Measurements from ENCODE around the gene OR8S1.
"Not testable (repeated sequence)": the region's sequence is repeated elsewhere in the genome, so short reads cannot be mapped to it uniquely, and the experiment has no call there.

OR8S1 gene

GRCh38 chr12:48525332-48525731 lies at the start of gene OR8S1:
TSS of gene OR8S1 (plus strand) at chr12:48525632. CDS start at chr12:48525632, 0 bp downstream.
- no peak for DNase-seq

- DNase-seq = no peak
Measured at GRCh38 chr12:48482198-48482597, 43.2 kb upstream of the OR8S1 start, which contains the start of gene C12orf54. TSS of gene C12orf54 (plus strand) at chr12:48482498. CDS start at chr12:48483297, 799 bp downstream.

GRCh38 chr12:48482930-48483329 lies 42.5 kb upstream of the OR8S1 start:
- DNase-seq = no peak

GRCh38 chr12:48486261-48486660 lies 39.2 kb upstream of the OR8S1 start:
- no peak for DNase-seq

GRCh38 chr12:48486679-48487078 lies 38.8 kb upstream of the OR8S1 start:
- DNase-seq = no peak

GRCh38 chr12:48489012-48489411 lies 36.4 kb upstream of the OR8S1 start:
- DNase-seq = no peak

GRCh38 chr12:48489456-48489855 lies 36.0 kb upstream of the OR8S1 start:
- DNase-seq = not testable (repeated sequence)

GRCh38 chr12:48500281-48500680 lies 25.2 kb upstream of the OR8S1 start:
- DNase-seq = not testable (repeated sequence)

GRCh38 chr12:48506836-48507235 lies 18.6 kb upstream of the OR8S1 start:
- DNase-seq = not testable (repeated sequence)

- no peak for DNase-seq
Measured at GRCh38 chr12:48508987-48509386, 16.4 kb upstream of the OR8S1 start.

- no peak for DNase-seq
Measured at GRCh38 chr12:48510111-48510510, 15.3 kb upstream of the OR8S1 start.

- no peak for DNase-seq
Measured at GRCh38 chr12:48512855-48513254, 12.6 kb upstream of the OR8S1 start.

GRCh38 chr12:48514728-48515127 lies 10.7 kb upstream of the OR8S1 start:
- DNase-seq = no peak

GRCh38 chr12:48520381-48520780 lies 5.1 kb upstream of the OR8S1 start:
- not testable (repeated sequence) for DNase-seq

GRCh38 chr12:48527891-48528670 lies 2.6 kb downstream of the OR8S1 start:
- no peak for DNase-seq

- no peak for DNase-seq
Measured at GRCh38 chr12:48532601-48533000, 7.2 kb downstream of the OR8S1 start.

GRCh38 chr12:48536602-48537001 lies 11.2 kb downstream of the OR8S1 start:
- no peak for DNase-seq

GRCh38 chr12:48542300-48542928 lies 17.0 kb downstream of the OR8S1 start:
- no peak for DNase-seq

GRCh38 chr12:48545833-48546469 lies 20.5 kb downstream of the OR8S1 start:
- DNase-seq = no peak

- not testable (repeated sequence) for DNase-seq
Measured at GRCh38 chr12:48547012-48547411, 21.6 kb downstream of the OR8S1 start.

- DNase-seq = not testable (repeated sequence)
Measured at GRCh38 chr12:48551636-48552035, 26.2 kb downstream of the OR8S1 start.

- DNase-seq = not testable (repeated sequence)
Measured at GRCh38 chr12:48553666-48554343, 28.4 kb downstream of the OR8S1 start.

GRCh38 chr12:48556631-48557030 lies 31.2 kb downstream of the OR8S1 start:
- no peak for DNase-seq

Measured in DMS153 (cell line).